ENCODE results near the gene IGF2R.
"Not testable (repeated sequence)": the region's sequence is repeated elsewhere in the genome, so short reads cannot be mapped to it uniquely, and the experiment has no call there.

Gene IGF2R

GRCh38 chr6:160078883-160079685, 110.2 kb downstream of the IGF2R start:
- no peak for DNase-seq

- no peak for DNase-seq
These were observed 110.8 kb downstream of the IGF2R start for GRCh38 chr6:160079686-160080043.

- DNase-seq, result no peak
These were observed 111.2 kb downstream of the IGF2R start for GRCh38 chr6:160080097-160080496.

GRCh38 chr6:160081398-160081797, 112.5 kb downstream of the IGF2R start:
- no peak for DNase-seq

GRCh38 chr6:160082627-160083026, 113.7 kb downstream of the IGF2R start:
- DNase-seq, result no peak

GRCh38 chr6:160084198-160084776, 115.4 kb downstream of the IGF2R start:
- DNase-seq, result no peak

GRCh38 chr6:160085226-160085625, 116.3 kb downstream of the IGF2R start:
- DNase-seq, result no peak

GRCh38 chr6:160085713-160086505, 117.0 kb downstream of the IGF2R start:
- no peak for DNase-seq

- no peak for DNase-seq
These were observed 117.9 kb downstream of the IGF2R start for GRCh38 chr6:160086754-160087153.

GRCh38 chr6:160088069-160088783, 119.3 kb downstream of the IGF2R start:
- DNase-seq, result no peak

- no peak for DNase-seq
These were observed 120.1 kb downstream of the IGF2R start for GRCh38 chr6:160088784-160089533.

GRCh38 chr6:160089534-160089897, 120.6 kb downstream of the IGF2R start:
- no peak for DNase-seq

- not testable (repeated sequence) for DNase-seq
These were observed 121.8 kb downstream of the IGF2R start for GRCh38 chr6:160090442-160091239.

GRCh38 chr6:160092176-160092575, 123.3 kb downstream of the IGF2R start:
- not testable (repeated sequence) for DNase-seq

GRCh38 chr6:160092602-160093001, 123.7 kb downstream of the IGF2R start:
- DNase-seq, result no peak

- no peak for DNase-seq
These were observed 124.2 kb downstream of the IGF2R start for GRCh38 chr6:160093061-160093460.

GRCh38 chr6:160093946-160094345, 125.1 kb downstream of the IGF2R start:
- no peak for DNase-seq

- DNase-seq, result no peak
These were observed 126.4 kb downstream of the IGF2R start for GRCh38 chr6:160095146-160095845.

GRCh38 chr6:160101277-160102205, 132.7 kb downstream of the IGF2R start:
- peak; percentile 24 for DNase-seq

- no peak for DNase-seq
These were observed 133.5 kb downstream of the IGF2R start for GRCh38 chr6:160102399-160102798.
